Heart left ventricle (tissue), 13 donors: ENCODE results near the gene B3GALT2.

ENCODE experiments used
- CTCF ChIP-seq, 12 donors: fragments of 200-600 bp; sonication (generic) in 4 of 12; IDR thresholded peaks; one replicate each; pipeline versions ENCODE4 v1.5.0 to v1.8.0; 2018 to 2022; ENCODE audit warnings: antibody characterized with exemption in 12 of 12, mild to moderate bottlenecking in 5 of 12
- POLR2A ChIP-seq, 2 donors: fragments of 450-650 bp; IDR thresholded peaks; one replicate each; pipeline ENCODE4 v1.6.1; 2017; ENCODE audit warnings: antibody characterized with exemption in 2 of 2, mild to moderate bottlenecking in 2 of 2, moderate library complexity in 2 of 2
- donor health status: ischemic (EF 13 %, LVEDD 7.1; RV severe dilation, severe dysfunction).
- donor health status: DM: no; HTN: yes; CAD: no.
- donor health status: DM: no; HTN: no; CAD: no.
- donor health status: ischemic (EF 25% LVEDD 6.9; RV normal size, moderate dysfunction).
- donor health status: ischemic (EF 25% LVEDD 5.7; RV mildly dilated, moderate dysfunction).
- donor health status: ischemic (EF 35%, LVEDD 5.7; RV mildly dilated, moderate dysfunction).
- donor health status: nonischemic (EF 11% LVEDD 7.7; RV severe dilation, severe dysfunction).
- donor health status: DM: yes; HTN: yes; CAD: no.
- donor health status: PGD.
- donor health status: ischemic (EF 29% LVEDD 5.4; RV normal size, mild dysfunction).
- donor health status: nonischemic (EF 23%, LVEDD 6.1; RV moderate dilation, normal function).

GRCh38 chr1:193157360-193157759 lies 29.1 kb downstream of the B3GALT2 start:
- TF ChIP-seq CTCF (IDR thresholded peaks at IDR 0.05) (no peak), POLR2A (IDR thresholded peaks at IDR 0.05) (no peak)
